OCI-LY7 (cell line): ENCODE data around the gene ARHGEF40. TPM values are rescaled to one million over a fixed set of nuclear protein-coding genes. Genes with fewer than 3 reads are reported as not detected.

Experiments used
- BruUV-seq: library from RNA; stranded (reverse); fragments of 400-500 nt; replicated peaks from 2 replicates; lab custom pipeline; 2021; lab: Mats Ljungman, UMichigan
- CTCF ChIA-PET: fragments of 300-600 bp; sonication (Branson Sonifier 250); formaldehyde crosslinking; loops from one replicate; lab custom pipeline; 2022; ENCODE audit warnings: antibody characterized with exemption; ENCODE audit not compliant: unreplicated experiment; lab: Charles Lee
- POLR2A ChIA-PET: fragments of 300-600 bp; sonication (Branson Sonifier 250); formaldehyde crosslinking; loops from one replicate; lab custom pipeline; 2022; ENCODE audit warnings: antibody characterized with exemption; lab: Charles Lee
- DNase-seq: peaks from one replicate; pipeline ENCODE4 v3.0.0-alpha.2; 2015; ENCODE audit warnings: low spot score
- H2AFZ ChIP-seq: fragments of 200-600 bp; sonication (generic), shearing (Covaris generic); 2 replicates; pipeline ENCODE4 v1.6.1; 2014; ENCODE audit warnings: mild to moderate bottlenecking, antibody characterized with exemption, low read length, moderate library complexity
- H3K27ac ChIP-seq: fragments of 200-600 bp; sonication (generic); 2 replicates; pipeline ENCODE4 v1.5.1; 2014; ENCODE audit warnings: mixed run types, low read depth, mild to moderate bottlenecking, moderate library complexity, low read length, inconsistent platforms; ENCODE audit not compliant: poor library complexity, severe bottlenecking
- H3K36me3 ChIP-seq: fragments of 200-600 bp; sonication (generic); 2 replicates; pipeline ENCODE4 v1.6.1; 2014; ENCODE audit warnings: mild to moderate bottlenecking, antibody characterized with exemption, low read length, moderate library complexity, mixed read lengths; ENCODE audit not compliant: insufficient read depth
- H3K4me1 ChIP-seq: fragments of 200-600 bp; sonication (generic); 2 replicates; pipeline ENCODE4 v1.5.1; 2014; ENCODE audit warnings: mild to moderate bottlenecking, low read length; ENCODE audit not compliant: insufficient read depth, poor library complexity, severe bottlenecking
- H3K4me2 ChIP-seq: fragments of 200-600 bp; sonication (generic); 2 replicates; pipeline ENCODE4 v1.6.1; 2014; ENCODE audit warnings: mild to moderate bottlenecking, low read length
- H3K4me3 ChIP-seq: fragments of 200-600 bp; sonication (generic); 2 replicates; pipeline ENCODE4 v1.5.1; 2014; ENCODE audit warnings: mild to moderate bottlenecking, low read depth, low read length; ENCODE audit not compliant: poor library complexity, severe bottlenecking
- H3K79me2 ChIP-seq: fragments of 200-600 bp; sonication (generic); 2 replicates; pipeline ENCODE4 v1.6.1; 2016; ENCODE audit warnings: low read depth, mild to moderate bottlenecking, low read length, moderate library complexity, mixed read lengths; ENCODE audit not compliant: insufficient read depth
- H3K9me2 ChIP-seq: fragments of 200-600 bp; sonication (generic); 2 replicates; pipeline ENCODE4 v1.6.1; 2016; ENCODE audit warnings: mild to moderate bottlenecking, low read length, mixed read lengths; ENCODE audit not compliant: insufficient read depth
- H3K9me3 ChIP-seq: fragments of 200-600 bp; sonication (generic); 2 replicates; pipeline ENCODE4 v1.6.1; 2014; ENCODE audit warnings: mild to moderate bottlenecking, mixed run types, low read length, mixed read lengths
- H4K20me1 ChIP-seq: fragments of 200-600 bp; sonication (generic); 2 replicates; pipeline ENCODE4 v1.6.1; 2014; ENCODE audit warnings: mild to moderate bottlenecking, antibody characterized with exemption, low read length, moderate library complexity, mixed read lengths; ENCODE audit not compliant: insufficient read depth
- CTCF ChIP-seq: fragments of 200-600 bp; sonication (generic); conservative IDR thresholded peaks from 2 replicates; pipeline ENCODE4 v1.5.1; 2014; ENCODE audit warnings: mild to moderate bottlenecking, antibody characterized with exemption, low read length, moderate library complexity, mixed read lengths
- EZH2phosphoT487 ChIP-seq: fragments of 200-600 bp; sonication (generic); IDR thresholded peaks from 2 replicates; pipeline ENCODE4 v1.6.1; 2018; ENCODE audit warnings: low read depth, borderline replicate concordance, mild to moderate bottlenecking, mixed run types, antibody characterized with exemption, low read length, moderate library complexity, mixed read lengths
- intact Hi-C: fragments of 100-400 bp; cut with micrococcal nuclease; formaldehyde crosslinking; loops from one replicate; pipeline ENCODE4 v1.10.0; 2022; ENCODE audit not compliant: unreplicated experiment
- total RNA-seq, 2 experiments: library from RNA; depleted of rRNA in 1 of 2; stranded (reverse); fragments of >200 nt in 1 of 2; shearing (Covaris generic) in 1 of 2; gene quantifications; 2 replicates each; pipeline ENCODE4 v1.2.3, GENCODE V29; 2014 to 2022

The ARHGEF40 gene
- total RNA-seq, 2 experiments from 2014 or later: 1.3 to 2.0 TPM

GRCh38 chr14:21024585-21025370 is 45.3 kb upstream of the ARHGEF40 start, which contains the start of gene NDRG2:
Gene NDRG2 (minus strand): TSS chr14:21025061. CDS start chr14:21023315, 1,746 bp downstream.
- no peak within 1 kb of the TSS for H3K27ac ChIP-seq
- no peaks in the 10 kb centered on the region for H3K9me2 ChIP-seq
- H3K4me3 ChIP-seq: no peak within 1 kb of the TSS
- H3K4me2 ChIP-seq: no peak within 1 kb of the TSS; the same call in 1 of the 2 replicates
- TF ChIP-seq CTCF (no peak), EZH2phosphoT487 (no peak)
- ChIA-PET CTCF (no interaction called here), POLR2A (no interaction called here)
- no peaks in the 10 kb centered on the region for H3K9me3 ChIP-seq
- H3K79me2 ChIP-seq: no peaks in the 10 kb centered on the region
- BruUV-seq: no TSS peak
- DNase-seq: no peak
- intact Hi-C loops: no loop called here
- H3K4me1 ChIP-seq: no peaks in the 10 kb centered on the region
- H2AFZ ChIP-seq: no peak within 1 kb of the TSS
- H3K36me3 ChIP-seq: no peaks in the 10 kb centered on the region
- H4K20me1 ChIP-seq: no peaks in the 10 kb centered on the region

DNA sequence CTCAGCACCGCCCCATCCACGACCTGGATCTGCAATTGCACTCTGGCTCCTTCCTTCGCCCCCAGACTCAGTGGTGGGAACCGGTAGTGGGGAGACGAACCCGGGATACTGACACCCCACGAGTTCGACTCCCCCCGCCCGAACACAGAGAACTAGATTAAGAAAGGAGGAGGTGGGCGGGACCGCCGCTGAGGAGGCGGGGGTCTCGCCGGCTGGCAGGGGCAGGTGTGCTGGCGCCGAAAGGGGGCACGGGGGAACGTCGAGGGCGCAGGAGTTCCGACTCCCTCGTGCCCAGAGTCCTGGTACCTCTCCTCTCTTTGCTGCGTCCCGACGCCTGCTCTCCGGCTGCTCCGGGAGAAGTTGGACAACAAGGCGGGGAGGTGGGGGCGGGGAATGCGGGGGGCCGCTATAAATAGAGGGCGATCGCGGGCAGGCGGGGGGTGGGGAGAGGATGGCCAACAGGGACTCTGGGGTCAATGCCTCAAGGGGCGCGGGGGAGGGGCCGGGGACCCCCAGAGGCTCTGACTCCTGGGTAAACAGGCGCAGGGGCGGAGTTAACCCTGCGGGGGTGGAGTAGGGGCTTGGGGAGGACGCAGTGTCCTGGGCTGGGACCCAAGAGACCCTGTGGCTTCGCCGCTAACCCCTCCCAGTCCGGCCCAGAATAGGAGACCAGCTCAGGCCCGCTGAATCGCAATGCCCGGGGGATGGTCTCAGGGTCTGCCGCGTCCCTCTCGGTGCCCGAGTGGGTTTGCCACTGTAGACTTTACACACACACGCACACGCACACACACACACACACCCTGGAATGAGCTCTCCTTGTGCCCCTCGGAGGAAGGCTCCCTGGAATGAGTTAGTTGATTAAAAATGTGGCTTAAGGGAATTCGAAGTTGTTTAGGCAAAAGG is 44.5 kb upstream of the ARHGEF40 start:
- no peaks in the 10 kb centered on the region for H3K36me3 ChIP-seq
- H3K4me1 ChIP-seq: no peaks in the 10 kb centered on the region
- no peak for DNase-seq
- no TSS peak for BruUV-seq
- no peaks in the 10 kb centered on the region for H4K20me1 ChIP-seq
- intact Hi-C loops: no loop called here
- TF ChIP-seq CTCF (no peak), EZH2phosphoT487 (no peak)
- CTCF ChIA-PET: no interaction called here
- H3K9me2 ChIP-seq: no peaks in the 10 kb centered on the region
- no peak overlapping the region; the same call in 1 of the 2 replicates for H3K4me2 ChIP-seq
- H3K4me3 ChIP-seq: no peak overlapping the region
- POLR2A ChIA-PET: interaction anchor here (0.7 kb wide), 1 partner anchor 383 kb away, joined by 4 read pairs; no protein-coding TSS in a partner anchor
- H2AFZ ChIP-seq: no peak overlapping the region
- no peaks in the 10 kb centered on the region for H3K79me2 ChIP-seq
- H3K9me3 ChIP-seq: no peaks in the 10 kb centered on the region
- H3K27ac ChIP-seq: no peak overlapping the region
